HG02763 (cell line): Measurements from ENCODE around the gene MUC5B.
"Not testable (repeated sequence)": the region's sequence is repeated elsewhere in the genome, so short reads cannot be mapped to it uniquely, and the experiment has no call there.

Source experiments
- ATAC-seq: cut with Tn5 transposase; IDR thresholded peaks from one replicate; pipeline ENCODE4 v1.9.1; 2021; ENCODE audit warnings: mild to moderate bottlenecking, moderate library complexity; ENCODE audit not compliant: unreplicated experiment

MUC5B gene

DNA sequence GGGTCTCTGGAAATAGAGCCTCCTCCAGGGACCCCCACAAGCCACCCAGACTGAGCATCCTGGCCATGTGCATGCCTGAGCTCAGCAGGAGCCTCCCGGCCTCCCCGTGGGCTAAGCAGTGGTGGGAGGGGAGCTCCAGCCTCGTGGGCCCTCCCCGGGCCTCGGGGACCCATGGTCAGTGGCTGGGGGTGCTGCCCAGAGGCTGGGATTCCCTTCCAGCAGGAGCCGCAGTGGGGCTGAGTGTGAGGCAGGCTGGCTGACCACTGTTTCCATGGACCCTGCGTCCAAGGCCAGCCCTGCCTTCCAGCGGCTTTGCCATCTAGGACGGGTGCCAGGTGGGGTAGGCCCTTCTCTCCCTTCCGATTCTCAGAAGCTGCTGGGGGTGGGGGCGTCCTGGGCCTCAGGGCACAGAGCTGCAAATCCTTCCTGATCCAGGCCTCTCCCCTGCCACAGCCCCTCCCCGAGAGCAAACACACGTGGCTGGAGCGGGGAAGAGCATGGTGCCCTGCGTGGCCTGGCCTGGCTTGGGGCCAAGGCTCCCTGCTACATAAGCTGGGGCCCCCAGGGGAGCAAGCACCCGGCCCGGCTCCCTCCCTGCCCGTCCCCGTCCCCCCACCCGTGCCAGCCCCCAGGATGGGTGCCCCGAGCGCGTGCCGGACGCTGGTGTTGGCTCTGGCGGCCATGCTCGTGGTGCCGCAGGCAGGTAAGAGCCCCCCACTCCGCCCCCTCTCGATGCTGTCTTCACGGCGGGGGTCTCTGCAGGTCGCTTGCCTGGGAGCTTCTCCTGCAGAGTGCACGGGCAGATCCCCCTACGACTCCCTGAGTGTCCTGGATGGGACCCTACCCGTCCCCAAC is at the start of gene MUC5B:
Gene MUC5B (plus strand): TSS at position 576 of the 855 bp plus-strand sequence. CDS start 58 bp downstream, at position 634.
- ATAC-seq = no peak

- not testable (repeated sequence) for ATAC-seq
Observed at GRCh38 chr11:1173396-1173795, 49.5 kb upstream of the MUC5B start.

DNA sequence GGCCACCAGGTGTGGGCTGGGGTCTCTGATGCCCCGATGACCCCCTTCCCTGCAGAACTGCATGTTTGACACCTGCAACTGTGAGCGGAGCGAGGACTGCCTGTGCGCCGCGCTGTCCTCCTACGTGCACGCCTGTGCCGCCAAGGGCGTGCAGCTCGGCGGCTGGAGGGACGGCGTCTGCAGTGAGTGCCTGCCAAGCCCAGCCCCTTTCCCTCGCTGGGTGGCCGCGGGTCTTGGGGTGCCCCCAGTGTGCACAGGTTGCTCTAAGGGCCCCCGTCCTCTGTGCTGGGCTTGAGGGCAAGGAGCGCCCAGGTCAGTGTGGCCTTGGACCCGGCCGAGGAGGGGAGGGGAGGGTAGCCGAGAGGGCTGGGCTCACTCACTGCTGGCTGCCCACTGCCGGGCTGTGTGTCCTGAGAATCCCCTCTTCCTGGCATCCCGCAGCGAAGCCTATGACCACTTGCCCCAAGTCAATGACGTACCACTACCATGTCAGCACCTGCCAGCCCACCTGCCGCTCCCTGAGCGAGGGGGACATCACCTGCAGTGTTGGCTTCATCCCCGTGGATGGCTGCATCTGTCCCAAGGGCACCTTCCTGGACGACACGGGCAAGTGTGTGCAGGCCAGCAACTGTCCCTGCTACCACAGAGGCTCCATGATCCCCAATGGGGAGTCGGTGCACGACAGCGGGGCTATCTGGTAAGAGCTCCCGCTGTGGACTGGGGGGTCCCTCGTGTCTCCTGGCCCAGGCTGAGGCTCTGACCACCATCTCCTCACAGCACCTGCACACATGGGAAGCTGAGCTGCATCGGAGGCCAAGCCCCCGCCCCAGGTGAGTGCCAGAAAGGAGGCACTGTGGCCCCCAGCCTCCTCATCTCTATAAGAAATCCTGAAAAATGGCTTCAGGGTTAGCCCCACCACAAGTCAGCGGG is 48.2 kb upstream of the MUC5B start:
- ATAC-seq = no peak

- no peak for ATAC-seq
Observed at GRCh38 chr11:1175461-1176223, 47.2 kb upstream of the MUC5B start.

DNA sequence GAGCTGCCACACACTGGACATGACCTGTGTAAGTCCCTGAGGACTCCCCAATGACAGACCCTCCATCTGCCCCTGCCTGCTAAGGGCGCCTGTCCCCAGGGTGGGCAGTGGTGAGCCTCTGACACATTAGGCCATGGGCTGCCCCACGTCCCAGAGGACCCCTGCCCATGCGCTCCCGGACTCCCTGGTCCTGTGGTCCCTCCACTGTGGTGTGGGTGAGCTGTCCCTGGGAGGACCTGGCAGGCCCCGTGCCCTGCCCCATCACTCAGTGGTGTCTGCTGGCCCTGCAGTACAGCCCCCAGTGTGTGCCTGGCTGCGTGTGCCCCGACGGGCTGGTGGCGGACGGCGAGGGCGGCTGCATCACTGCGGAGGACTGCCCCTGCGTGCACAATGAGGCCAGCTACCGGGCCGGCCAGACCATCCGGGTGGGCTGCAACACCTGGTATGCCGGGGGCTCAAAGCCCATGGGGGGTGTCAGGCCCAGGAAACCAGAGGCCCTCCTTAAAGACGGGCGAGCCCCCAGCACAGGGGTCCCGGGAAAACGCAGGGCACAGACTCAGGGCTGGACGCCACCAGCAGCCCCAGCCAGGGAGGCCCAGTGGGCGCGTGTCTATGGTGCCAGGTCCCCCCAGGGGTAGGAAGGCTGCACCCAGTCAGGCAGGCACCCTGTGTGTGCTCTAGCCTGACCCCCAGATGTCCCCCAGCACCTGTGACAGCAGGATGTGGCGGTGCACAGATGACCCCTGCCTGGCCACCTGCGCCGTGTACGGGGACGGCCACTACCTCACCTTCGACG is 46.4 kb upstream of the MUC5B start:
- no peak for ATAC-seq

DNA sequence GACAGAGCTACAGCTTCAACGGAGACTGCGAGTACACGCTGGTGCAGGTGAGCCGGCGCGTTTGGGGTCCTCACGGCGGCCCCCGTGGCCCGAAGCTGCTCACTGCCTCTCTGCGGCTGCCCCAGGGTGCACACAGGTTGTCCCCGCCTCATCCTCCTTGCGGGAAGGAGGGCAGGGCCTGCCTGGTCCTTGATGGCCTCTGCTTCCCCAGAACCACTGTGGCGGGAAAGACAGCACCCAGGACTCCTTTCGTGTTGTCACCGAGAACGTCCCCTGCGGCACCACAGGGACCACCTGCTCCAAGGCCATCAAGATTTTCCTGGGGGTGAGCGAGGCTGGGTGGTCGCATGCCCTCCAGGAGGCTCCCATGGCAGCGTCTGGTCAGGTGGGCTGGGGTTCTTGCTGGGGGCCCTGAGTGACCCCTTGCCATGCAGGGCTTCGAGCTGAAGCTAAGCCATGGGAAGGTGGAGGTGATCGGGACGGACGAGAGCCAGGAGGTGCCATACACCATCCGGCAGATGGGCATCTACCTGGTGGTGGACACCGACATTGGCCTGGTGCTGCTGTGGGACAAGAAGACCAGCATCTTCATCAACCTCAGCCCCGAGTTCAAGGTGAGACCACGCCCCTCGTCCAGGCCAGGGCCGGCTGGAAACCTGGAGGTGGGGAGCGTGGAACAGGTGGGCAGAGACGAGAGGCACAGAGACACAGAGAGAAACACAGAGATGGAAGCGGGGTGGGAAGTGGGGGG is 45.7 kb upstream of the MUC5B start:
- ATAC-seq = no peak

DNA sequence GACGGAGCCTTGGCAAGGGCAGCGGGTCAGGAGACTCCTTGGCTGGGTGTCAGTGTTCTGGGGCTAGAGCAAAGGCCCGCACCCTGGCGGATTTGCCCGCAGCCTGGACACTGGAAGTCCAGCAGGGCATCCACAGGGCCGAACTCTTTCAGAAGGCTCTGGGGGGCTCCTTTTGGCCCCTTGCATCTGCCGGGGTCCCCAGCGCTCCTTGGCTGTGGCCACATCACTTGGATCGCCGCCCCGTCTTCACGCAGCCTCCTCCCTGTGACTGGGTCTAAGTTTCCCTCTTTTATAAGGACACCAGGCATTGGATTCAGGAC is 45.1 kb upstream of the MUC5B start:
- ATAC-seq = no peak

DNA sequence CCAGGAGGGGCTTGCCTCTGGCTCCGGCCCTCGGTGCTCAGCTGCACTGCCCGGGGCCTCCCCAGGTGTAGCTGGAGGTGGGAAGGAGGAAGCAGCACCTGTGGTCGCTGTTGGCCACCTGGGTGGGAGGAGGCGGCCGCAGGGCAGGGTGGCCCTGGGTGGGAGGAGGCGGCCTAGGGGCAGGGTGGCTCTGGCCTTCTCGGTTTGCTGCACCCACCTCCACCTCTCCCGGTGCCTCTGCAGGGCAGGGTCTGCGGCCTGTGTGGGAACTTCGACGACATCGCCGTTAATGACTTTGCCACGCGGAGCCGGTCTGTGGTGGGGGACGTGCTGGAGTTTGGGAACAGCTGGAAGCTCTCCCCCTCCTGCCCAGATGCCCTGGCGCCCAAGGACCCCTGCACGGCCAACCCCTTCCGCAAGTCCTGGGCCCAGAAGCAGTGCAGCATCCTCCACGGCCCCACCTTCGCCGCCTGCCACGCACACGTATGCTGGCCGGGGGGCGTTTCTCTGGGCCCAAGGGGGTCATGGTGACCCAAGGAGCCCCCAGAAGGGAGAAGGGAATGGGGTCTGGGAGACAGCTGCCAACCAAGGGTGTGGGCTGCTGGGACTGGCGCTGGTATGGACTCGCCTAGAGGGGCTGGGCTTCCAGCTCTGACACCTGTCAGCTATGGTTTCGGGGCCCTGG is 44.5 kb upstream of the MUC5B start:
- no peak for ATAC-seq

DNA sequence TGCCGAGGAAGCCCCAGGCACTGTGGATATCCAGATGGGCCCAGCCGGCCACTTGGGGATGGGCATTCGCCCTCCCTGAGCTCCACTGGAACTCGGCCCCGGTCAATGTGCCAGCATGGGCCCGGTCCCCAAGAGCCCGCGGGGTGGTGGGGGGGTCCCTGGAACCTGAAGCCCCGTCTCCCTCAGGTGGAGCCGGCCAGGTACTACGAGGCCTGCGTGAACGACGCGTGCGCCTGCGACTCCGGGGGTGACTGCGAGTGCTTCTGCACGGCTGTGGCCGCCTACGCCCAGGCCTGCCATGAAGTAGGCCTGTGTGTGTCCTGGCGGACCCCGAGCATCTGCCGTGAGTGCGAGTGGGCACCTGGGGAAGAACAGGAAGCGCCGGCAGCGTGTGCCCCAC is 44.0 kb upstream of the MUC5B start:
- no peak for ATAC-seq

- no peak for ATAC-seq
Observed at GRCh38 chr11:1179641-1180040, 43.2 kb upstream of the MUC5B start.

- no peak for ATAC-seq
Observed at GRCh38 chr11:1180171-1180570, 42.7 kb upstream of the MUC5B start.

GRCh38 chr11:1180947-1181391 is 41.9 kb upstream of the MUC5B start:
- no peak for ATAC-seq

GRCh38 chr11:1181420-1181819 is 41.4 kb upstream of the MUC5B start:
- no peak for ATAC-seq

- ATAC-seq = no peak
Observed at GRCh38 chr11:1181853-1182535, 40.9 kb upstream of the MUC5B start.

DNA sequence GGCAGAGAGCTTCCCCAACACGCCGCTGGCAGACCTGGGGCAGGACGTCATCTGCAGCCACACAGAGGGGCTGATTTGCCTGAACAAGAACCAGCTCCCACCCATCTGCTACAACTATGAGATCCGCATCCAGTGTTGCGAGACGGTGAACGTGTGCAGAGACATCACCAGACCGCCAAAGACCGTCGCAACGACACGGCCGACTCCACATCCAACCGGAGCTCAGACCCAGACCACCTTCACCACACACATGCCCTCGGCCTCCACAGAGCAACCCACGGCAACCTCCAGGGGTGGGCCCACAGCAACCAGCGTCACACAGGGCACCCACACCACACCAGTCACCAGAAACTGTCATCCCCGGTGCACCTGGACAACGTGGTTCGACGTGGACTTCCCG is 38.7 kb upstream of the MUC5B start:
- ATAC-seq = not testable (repeated sequence)

DNA sequence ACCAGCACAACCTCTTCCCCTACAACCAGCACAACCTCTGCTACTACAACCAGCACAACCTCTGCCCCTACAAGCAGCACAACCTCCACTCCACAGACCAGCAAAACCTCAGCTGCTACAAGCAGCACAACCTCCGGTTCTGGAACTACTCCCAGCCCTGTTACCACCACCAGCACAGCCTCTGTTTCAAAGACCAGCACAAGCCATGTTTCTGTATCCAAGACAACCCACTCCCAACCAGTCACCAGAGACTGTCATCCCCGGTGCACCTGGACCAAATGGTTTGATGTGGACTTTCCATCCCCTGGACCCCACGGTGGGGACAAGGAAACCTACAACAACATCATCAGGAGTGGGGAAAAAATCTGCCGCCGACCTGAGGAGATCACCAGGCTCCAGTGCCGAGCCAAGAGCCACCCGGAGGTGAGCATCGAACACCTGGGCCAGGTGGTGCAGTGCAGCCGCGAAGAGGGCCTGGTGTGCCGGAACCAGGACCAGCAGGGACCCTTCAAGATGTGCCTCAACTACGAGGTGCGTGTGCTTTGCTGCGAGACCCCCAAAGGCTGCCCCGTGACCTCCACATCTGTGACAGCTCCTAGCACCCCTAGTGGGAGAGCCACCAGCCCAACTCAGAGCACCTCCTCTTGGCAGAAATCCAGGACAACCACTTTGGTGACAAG is 34.3 kb upstream of the MUC5B start:
- ATAC-seq = not testable (repeated sequence)

GRCh38 chr11:1189816-1190215 is 33.0 kb upstream of the MUC5B start:
- ATAC-seq = not testable (repeated sequence)
